Measurements from ENCODE around the gene ELOA. TPM values are rescaled to one million over a fixed set of nuclear protein-coding genes. Genes with fewer than 3 reads are reported as not detected.

The ELOA gene
- total and polyA plus RNA-seq, 9 of the 15 experiments (the other 6 are each of a cell fraction or from before 2014, with no cell fraction given): 31.9 to 98.6 (median 61.3) TPM

GRCh38 chr1:23772049-23772853 is 29.0 kb downstream of the ELOA start (continued):
- TF ChIP-seq, protein P1, sequence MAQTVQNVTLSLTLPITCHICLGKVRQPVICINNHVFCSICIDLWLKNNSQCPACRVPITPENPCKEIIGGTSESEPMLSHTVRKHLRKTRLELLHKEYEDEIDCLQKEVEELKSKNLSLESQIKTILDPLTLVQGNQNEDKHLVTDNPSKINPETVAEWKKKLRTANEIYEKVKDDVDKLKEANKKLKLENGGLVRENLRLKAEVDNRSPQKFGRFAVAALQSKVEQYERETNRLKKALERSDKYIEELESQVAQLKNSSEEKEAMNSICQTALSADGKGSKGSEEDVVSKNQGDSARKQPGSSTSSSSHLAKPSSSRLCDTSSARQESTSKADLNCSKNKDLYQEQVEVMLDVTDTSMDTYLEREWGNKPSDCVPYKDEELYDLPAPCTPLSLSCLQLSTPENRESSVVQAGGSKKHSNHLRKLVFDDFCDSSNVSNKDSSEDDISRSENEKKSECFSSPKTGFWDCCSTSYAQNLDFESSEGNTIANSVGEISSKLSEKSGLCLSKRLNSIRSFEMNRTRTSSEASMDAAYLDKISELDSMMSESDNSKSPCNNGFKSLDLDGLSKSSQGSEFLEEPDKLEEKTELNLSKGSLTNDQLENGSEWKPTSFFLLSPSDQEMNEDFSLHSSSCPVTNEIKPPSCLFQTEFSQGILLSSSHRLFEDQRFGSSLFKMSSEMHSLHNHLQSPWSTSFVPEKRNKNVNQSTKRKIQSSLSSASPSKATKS (CRISPR knock-in tag; IDR thresholded peaks at IDR 0.05): no peak
- no peak for TF ChIP-seq HCFC1 (IDR thresholded peaks at IDR 0.05; ENCODE audit: low read depth, low read length)
- TF ChIP-seq ARHGAP35 (IDR thresholded peaks at IDR 0.05; ENCODE audit: partially characterized antibody): no peak
- TF ChIP-seq MYBL2 (IDR thresholded peaks at IDR 0.05; ENCODE audit: low read depth): no peak
- no peak for TF ChIP-seq MYBL2 (CRISPR knock-in tag; IDR thresholded peaks at IDR 0.05; ENCODE audit: borderline replicate concordance)
- no peak for TF ChIP-seq BRF2 (IDR thresholded peaks at IDR 0.05; ENCODE audit: borderline replicate concordance, insufficient read depth, insufficient read length)
- no peak for TF ChIP-seq TCFL5 (CRISPR knock-in tag; conservative IDR thresholded peaks at IDR 0.05)
- TF ChIP-seq NKRF (IDR thresholded peaks at IDR 0.05; ENCODE audit: borderline replicate concordance): no peak
- TF ChIP-seq TBL1XR1 (IDR thresholded peaks at IDR 0.05; ENCODE audit: low read length in 2 of 2): no peak
- TF ChIP-seq BRD4 (IDR thresholded peaks at IDR 0.05): no peak
- TF ChIP-seq NR0B1 (IDR thresholded peaks at IDR 0.05; ENCODE audit: partially characterized antibody): peak; percentile 69
- TF ChIP-seq USF1 (CRISPR knock-in tag; IDR thresholded peaks at IDR 0.05): no peak
- no peak for TF ChIP-seq SRSF1 (IDR thresholded peaks at IDR 0.05; ENCODE audit: low read depth, low read length)

Measured in K562 (cell line).